ENCODE results near the gene PCDH15.

Gene PCDH15

GRCh38 chr10:54653518-54653917 is 147.5 kb downstream of the PCDH15 start:
- no peak overlapping the region for H3K4me3 ChIP-seq (ENCODE audit: low read depth, low read length)
- no peak for TF ChIP-seq CTCF (IDR thresholded peaks at IDR 0.05; ENCODE audit: control insufficient read depth, extremely low read depth, insufficient read depth)
- no peak for DNase-seq (ENCODE audit: low read depth)

GRCh38 chr10:54650547-54650946 is 150.5 kb downstream of the PCDH15 start:
- TF ChIP-seq CTCF (IDR thresholded peaks at IDR 0.05; ENCODE audit: control insufficient read depth, extremely low read depth, insufficient read depth) = no peak
- DNase-seq (ENCODE audit: low read depth) = no peak

GRCh38 chr10:54622017-54622416 is 179.0 kb downstream of the PCDH15 start:
- no peak for DNase-seq (ENCODE audit: low read depth)
- no peak for TF ChIP-seq CTCF (IDR thresholded peaks at IDR 0.05; ENCODE audit: control insufficient read depth, extremely low read depth, insufficient read depth)
- no peak overlapping the region for H3K4me3 ChIP-seq (ENCODE audit: low read depth, low read length)

More at GRCh38 chr10:54650547-54650946, 150.5 kb downstream of the PCDH15 start:
- no peak overlapping the region for H3K4me3 ChIP-seq (ENCODE audit: low read depth, low read length)

- no peak overlapping the region for H3K4me3 ChIP-seq (ENCODE audit: low read depth, low read length)
- TF ChIP-seq CTCF (IDR thresholded peaks at IDR 0.05; ENCODE audit: control insufficient read depth, extremely low read depth, insufficient read depth) = no peak
- no peak for DNase-seq (ENCODE audit: low read depth)
Observed at GRCh38 chr10:54620352-54620751, 180.7 kb downstream of the PCDH15 start.

- TF ChIP-seq CTCF (IDR thresholded peaks at IDR 0.05; ENCODE audit: control insufficient read depth, extremely low read depth, insufficient read depth) = no peak
- DNase-seq (ENCODE audit: low read depth) = no peak
- no peak overlapping the region for H3K4me3 ChIP-seq (ENCODE audit: low read depth, low read length)
Observed at GRCh38 chr10:54614072-54614471, 187.0 kb downstream of the PCDH15 start.

- H3K4me3 ChIP-seq (ENCODE audit: low read depth, low read length) = no peak overlapping the region
- no peak for DNase-seq (ENCODE audit: low read depth)
- TF ChIP-seq CTCF (IDR thresholded peaks at IDR 0.05; ENCODE audit: control insufficient read depth, extremely low read depth, insufficient read depth) = no peak
Observed at GRCh38 chr10:54613162-54613561, 187.9 kb downstream of the PCDH15 start.

GRCh38 chr10:54609423-54609822 is 191.6 kb downstream of the PCDH15 start:
- TF ChIP-seq CTCF (IDR thresholded peaks at IDR 0.05; ENCODE audit: control insufficient read depth, extremely low read depth, insufficient read depth) = no peak
- no peak for DNase-seq (ENCODE audit: low read depth)
- no peak overlapping the region for H3K4me3 ChIP-seq (ENCODE audit: low read depth, low read length)
